GM20000 (cell line): Measurements from ENCODE around the gene PPP2R2D.

Experiments used
- DNase-seq: peaks from one replicate; pipeline ENCODE4 v3.0.0; 2012; ENCODE audit warnings: low spot score
- TF ChIP-seq, protein P1 (sequence below): IDR thresholded peaks from 2 replicates; pipeline ENCODE4 v1.5.1; 2012; ENCODE audit warnings: mild to moderate bottlenecking, control low read depth; ENCODE audit errors: extremely low read depth, missing control alignments

The PPP2R2D gene

DNA sequence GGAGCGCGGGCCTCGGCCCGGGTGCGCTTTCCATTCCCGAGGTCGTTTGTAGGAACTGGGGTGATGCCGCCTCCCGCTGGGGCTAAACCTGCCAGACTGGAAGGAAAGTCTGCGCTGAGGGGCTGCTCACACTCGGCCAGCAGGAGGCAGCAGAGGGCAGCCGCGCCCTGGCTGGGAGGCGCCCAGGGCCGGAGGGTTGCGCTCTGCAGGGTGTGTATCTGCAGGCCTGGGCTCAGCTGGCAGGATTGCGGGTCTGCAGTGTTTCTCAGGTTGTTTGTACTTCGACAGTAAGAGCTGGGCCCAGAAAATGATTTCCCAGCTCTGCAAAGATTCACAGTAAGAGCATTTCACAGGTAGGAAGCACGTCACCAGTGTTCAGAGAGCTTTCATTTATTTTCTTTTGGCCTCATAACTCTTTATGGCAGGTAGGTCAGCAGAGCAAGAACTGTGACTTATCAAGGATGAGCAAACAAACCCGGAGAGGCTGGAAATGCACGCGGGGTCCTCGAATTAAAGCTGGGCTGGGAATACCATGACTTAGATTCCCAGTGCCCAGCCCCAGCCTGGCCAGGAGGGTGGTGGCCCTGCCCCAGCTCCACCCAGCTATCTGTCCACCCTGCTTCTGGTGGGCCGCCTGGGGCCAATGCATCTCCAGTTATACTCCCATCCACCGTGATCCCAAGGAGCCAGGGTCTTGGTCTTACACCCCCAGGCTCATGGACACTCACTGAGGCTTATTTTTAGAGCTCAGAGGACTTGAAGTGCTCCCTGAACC lies 15.2 kb upstream of the PPP2R2D start:
- TF ChIP-seq, protein P1, sequence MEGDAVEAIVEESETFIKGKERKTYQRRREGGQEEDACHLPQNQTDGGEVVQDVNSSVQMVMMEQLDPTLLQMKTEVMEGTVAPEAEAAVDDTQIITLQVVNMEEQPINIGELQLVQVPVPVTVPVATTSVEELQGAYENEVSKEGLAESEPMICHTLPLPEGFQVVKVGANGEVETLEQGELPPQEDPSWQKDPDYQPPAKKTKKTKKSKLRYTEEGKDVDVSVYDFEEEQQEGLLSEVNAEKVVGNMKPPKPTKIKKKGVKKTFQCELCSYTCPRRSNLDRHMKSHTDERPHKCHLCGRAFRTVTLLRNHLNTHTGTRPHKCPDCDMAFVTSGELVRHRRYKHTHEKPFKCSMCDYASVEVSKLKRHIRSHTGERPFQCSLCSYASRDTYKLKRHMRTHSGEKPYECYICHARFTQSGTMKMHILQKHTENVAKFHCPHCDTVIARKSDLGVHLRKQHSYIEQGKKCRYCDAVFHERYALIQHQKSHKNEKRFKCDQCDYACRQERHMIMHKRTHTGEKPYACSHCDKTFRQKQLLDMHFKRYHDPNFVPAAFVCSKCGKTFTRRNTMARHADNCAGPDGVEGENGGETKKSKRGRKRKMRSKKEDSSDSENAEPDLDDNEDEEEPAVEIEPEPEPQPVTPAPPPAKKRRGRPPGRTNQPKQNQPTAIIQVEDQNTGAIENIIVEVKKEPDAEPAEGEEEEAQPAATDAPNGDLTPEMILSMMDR = peak; percentile 99
- DNase-seq = peak; percentile 84

DNA sequence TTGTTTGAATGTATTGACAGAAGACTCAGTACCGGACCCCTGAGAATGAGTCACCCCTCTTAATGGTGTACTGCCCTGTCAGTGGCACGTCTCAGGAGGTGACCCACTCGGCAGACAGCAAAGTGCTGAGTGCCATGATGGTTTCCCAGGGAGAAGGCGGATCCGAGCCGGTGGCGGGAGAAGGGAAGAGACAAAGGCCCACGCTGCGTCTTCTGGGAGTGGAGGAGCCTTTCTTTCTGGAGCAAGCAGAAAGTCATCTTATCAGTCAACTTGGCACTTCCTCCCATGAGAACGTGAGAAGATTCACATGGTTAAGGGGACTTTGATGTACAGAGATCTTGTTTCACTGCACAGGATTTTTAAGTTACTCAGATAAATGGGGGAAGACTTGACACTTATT lies 14.6 kb upstream of the PPP2R2D start:
- no peak for DNase-seq
- TF ChIP-seq, protein P1 = no peak

DNA sequence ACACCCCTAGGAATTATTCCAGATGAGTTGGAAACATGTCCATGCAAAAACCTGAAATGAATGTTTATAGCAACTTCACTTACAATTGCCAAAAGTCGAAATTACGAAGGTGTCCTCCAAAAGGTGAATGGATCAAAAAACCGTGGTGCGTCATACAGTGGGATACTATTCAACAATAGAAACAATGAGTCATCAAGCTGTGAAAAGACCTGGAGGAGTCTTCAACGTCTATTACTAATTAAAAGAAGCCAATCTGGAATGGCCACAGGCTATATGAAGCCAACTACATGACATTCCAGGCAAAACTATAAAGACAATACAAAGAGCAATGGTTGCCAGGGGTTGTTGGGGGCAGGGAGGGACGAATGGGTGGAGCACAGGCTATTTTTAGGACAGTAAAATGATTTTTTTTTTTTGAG lies 12.6 kb upstream of the PPP2R2D start:
- no peak for DNase-seq
- TF ChIP-seq, protein P1 = no peak

DNA sequence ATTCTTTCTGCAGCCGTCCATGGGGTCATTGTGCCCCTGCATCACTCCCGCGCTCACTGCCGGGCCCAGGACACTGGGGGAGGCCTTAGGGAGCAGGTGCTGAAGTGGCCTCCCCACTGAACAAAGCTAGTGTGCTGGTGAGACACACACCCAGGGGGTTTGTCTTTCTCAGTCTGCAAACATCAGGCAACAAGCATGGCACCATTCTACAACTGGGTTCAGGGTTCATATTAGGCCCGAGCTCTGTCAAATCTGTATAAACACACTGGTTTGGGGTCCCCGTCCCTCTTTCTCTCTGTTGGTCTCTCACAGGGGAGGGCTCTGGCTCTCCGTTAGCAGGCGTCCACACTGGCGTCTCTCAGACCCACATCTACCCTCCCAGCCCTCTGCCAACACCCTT lies 11.1 kb upstream of the PPP2R2D start:
- no peak for DNase-seq
- TF ChIP-seq, protein P1 = no peak

DNA sequence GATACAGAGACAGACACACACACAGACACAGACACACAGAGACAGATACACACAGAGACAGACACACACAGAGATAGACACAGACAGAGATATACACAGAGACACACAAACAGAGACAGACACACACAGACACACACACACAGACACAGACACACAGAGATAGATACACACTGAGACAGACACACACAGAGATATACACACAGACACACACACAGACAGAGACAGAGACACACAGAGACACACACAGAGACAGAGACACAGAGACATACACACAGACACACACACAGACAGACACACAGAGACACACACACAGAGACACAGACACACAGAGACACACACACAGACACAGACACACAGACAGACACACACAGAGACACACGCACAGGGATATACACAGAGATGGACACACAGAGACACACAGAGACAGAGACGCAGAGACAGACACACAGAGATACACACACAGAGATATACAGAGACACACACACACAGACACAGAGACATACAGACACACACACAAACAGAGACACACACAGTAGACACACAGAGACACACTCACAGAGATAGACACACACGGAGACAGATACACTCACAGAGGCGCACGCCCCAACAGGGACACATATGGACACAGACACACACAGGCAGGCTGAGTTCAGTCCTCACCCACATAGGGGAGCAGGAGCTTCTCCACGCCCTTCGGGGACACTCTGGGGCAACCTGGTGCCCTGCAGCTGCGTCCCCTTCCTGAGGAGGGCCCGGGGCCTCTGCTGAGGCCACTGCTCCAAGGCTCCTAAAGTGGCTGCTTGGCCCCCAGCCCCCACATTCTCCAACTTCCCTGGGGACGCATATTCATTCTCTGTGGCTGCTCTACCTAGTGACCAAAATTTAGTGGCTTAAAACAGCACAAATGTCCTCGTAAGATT lies 10.3 kb upstream of the PPP2R2D start:
- TF ChIP-seq, protein P1 = no peak
- DNase-seq = no peak

DNA sequence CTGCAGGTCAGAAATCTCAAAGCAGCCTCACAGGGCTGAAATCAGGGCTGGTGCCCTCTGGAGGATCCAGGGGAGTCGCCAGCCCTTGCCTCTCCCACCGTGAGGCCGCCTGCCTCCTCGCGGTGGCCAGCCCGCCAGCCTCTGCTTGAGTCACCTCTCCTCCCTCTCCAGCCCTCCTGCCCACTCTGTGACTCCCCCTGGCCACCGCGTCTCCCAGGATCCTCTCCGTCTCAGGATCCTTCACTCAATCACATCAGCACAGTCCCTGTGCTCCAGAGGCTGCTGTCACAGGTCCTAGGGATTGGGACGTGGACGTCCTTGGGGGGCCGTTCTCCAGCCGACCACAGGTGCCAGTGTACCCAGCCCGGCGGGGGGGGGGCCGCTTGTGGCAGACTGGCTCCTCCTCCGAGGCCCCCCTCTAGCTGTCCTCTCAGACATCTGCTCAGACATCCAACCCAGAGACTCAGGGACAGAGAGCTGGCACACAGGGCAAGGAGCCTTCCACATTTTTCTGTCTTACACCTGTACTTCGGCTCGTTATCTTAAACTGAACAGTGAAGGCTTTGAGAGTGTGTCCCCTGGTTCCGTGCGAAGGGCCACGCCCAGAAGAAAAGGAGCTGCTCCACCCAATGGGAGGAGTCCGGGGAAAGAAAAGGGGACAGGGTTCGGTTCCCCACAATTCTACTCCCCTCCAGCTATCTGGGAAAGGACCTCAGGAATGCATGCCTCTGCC lies 9.4 kb upstream of the PPP2R2D start:
- DNase-seq = no peak
- TF ChIP-seq, protein P1 = no peak
